Fibroblast of the aortic adventitia (primary cell): ENCODE data around the gene CACNA2D1. TPM values are rescaled to one million over a fixed set of nuclear protein-coding genes. Genes with fewer than 3 reads are reported as not detected.
"Not testable (repeated sequence)": the region's sequence is repeated elsewhere in the genome, so short reads cannot be mapped to it uniquely, and the experiment has no call there.

Source experiments
- DNase-seq: peaks from one replicate; pipeline ENCODE4 v3.0.0-alpha.2; 2010; ENCODE audit warnings: low read depth
- H3K4me3 ChIP-seq: 2 replicates; pipeline ENCODE4 v1.5.1; 2011; ENCODE audit warnings: low read depth, mild to moderate bottlenecking, control low read depth, low read length, moderate library complexity
- CTCF ChIP-seq: IDR thresholded peaks from 2 replicates; pipeline ENCODE4 v1.5.1; 2011; ENCODE audit warnings: mild to moderate bottlenecking, low read length, control low read depth, inconsistent platforms; ENCODE audit not compliant: insufficient read depth
- total RNA-seq: library from RNA; depleted of rRNA; stranded (reverse); fragments of >200 nt; gene quantifications from 2 replicates; pipeline ENCODE4 v1.2.3, GENCODE V29; 2012; ENCODE audit warnings: low replicate concordance

Gene CACNA2D1
- total RNA-seq, 1 donor: 90.5 TPM

- H3K4me3 ChIP-seq: no peak overlapping the region
- no peak for TF ChIP-seq CTCF
- no peak for DNase-seq
Observed at GRCh38 chr7:82435769-82436168, 7.8 kb downstream of the CACNA2D1 start.

DNA sequence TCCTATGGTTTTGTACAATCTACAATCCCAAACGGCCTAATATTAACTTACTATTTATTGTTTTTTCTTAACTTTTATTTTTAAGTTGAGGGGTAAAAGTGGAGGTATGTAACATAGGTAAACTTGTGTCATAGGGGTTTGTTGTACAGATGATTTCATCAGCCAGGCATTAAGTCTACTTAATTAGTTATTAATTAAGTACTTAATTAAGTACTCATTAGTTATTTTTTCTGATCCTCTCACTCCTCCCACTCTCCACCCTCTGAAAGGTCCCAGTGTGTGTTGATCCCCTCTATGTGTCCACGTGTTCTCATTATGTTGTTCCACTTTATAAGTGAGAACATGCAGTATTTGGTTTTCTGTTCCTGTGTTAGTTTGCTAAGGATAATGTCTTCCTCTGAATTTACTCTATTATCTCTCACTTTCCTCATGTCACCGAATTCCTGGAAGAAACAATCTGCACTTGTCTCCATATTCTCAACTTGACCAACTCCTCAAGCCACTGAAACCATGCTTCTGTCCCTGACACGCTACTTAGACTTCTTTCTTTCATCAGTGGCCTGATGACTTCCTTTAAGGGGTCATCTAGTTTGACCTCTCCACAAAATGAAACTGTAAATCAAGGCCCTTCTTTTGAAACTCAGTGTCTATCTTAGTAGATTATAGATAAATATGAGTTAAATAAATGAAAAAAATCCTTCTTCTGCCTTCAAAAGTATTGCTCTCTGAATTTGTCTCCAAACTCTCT is 9.1 kb downstream of the CACNA2D1 start:
- TF ChIP-seq CTCF: no peak
- no peak overlapping the region for H3K4me3 ChIP-seq
- no peak for DNase-seq

GRCh38 chr7:82433507-82433906 is 10.1 kb downstream of the CACNA2D1 start:
- DNase-seq: no peak
- TF ChIP-seq CTCF: no peak
- no peak overlapping the region for H3K4me3 ChIP-seq

DNA sequence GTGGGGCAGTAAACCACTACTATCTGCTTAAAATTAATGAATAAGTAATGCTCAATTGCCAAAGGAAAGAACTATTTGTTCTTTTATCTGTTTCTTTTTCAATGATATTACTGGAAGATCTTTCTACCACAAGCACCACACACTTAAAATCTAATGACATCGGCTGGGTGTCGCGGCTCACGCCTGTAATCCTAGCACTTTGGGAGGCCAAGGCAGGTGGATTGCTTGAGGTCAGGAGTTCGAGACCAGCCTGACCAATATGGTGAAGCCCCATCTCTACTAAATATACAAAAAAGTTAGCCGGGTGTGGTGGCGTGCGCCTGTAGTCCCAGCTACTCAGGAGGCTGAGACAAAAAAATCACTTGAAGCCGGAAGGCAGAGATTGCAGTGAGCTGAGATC is 10.8 kb downstream of the CACNA2D1 start:
- DNase-seq, H3K4me3 ChIP-seq: not testable (repeated sequence)

DNA sequence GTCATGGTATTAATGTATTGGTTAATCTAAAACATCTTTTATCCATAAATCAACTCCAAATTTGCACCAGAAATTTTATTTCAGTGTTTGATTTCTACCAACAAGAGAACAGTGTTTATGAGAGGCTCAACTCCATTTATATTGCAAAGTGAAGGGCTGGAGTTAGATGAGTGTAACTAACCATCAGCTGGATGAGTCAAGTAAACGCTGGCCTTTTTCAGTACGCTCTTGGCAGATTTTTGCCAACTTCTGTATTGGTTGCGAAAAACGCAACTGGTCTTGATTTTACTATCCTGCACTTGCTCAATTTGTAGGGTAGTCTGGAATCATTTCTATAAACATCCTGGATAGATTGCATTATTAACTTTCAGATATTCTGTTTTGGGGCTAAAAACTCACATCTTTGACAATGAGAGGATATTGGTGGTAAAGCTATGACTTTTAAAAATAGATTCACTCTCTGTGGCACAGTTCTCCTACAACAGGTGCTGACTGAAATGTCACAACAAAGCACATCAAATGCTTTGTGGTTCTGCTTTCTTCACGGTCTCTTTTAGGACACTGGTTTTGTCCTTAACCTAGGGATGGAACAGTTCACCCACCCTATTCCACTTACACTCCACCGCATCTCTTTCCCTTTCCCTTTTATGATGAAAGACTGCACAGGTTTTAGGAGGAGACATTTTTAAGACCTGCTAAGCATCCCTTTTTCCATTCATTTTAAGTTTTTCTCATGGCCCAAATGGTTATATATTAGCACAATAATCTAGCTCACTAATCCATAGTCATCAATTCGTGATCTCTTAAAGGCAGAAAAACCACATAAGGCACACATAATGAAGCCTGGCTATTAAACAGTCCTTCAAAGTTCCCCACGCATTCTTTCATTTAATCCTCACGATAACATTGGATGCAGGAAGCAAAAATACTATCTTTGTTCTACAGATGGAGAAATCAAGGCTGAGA is 12.8 kb downstream of the CACNA2D1 start:
- peak; percentile 63 for DNase-seq
- no peak overlapping the region for H3K4me3 ChIP-seq
- TF ChIP-seq CTCF: no peak

GRCh38 chr7:82429408-82429807 is 14.2 kb downstream of the CACNA2D1 start:
- H3K4me3 ChIP-seq: no peak overlapping the region
- DNase-seq: no peak
- TF ChIP-seq CTCF: no peak
